GM12878 (cell line): ENCODE results near the gene ZNF75A. TPM values are rescaled to one million over a fixed set of nuclear protein-coding genes. Genes with fewer than 3 reads are reported as not detected.

Experiments
- ATAC-seq: fragments of 200-7000 bp; cut with Tn5 transposase; 3 replicates; pipeline ENCODE4 v1.9.1; 2020; ENCODE audit warnings: mild to moderate bottlenecking, moderate library complexity
- BruUV-seq: library from RNA; stranded (reverse); fragments of 400-500 nt; replicated peaks from 2 replicates; lab custom pipeline; 2021; lab: Mats Ljungman, UMichigan
- CTCF ChIA-PET: fragments of 300-600 bp; sonication (Branson Sonifier 250); formaldehyde crosslinking; extraction: SDS; loops from one replicate; lab custom pipeline; 2021; ENCODE audit warnings: inconsistent platforms; lab: Yijun Ruan, JAX
- POLR2A ChIA-PET: fragments of 350-600 bp; formaldehyde crosslinking; extraction: SDS; loops from one replicate; lab custom pipeline; 2021; ENCODE audit warnings: inconsistent platforms; lab: Charles Lee
- RAD21 ChIA-PET: fragments of 300-600 bp; sonication (Branson Sonifier 250); formaldehyde crosslinking; loops from one replicate; lab custom pipeline; 2023; ENCODE audit warnings: antibody characterized with exemption; ENCODE audit not compliant: unreplicated experiment; lab: Charles Lee
- SMC1A ChIA-PET: fragments of 300-600 bp; sonication (Branson Sonifier 250); formaldehyde crosslinking; loops from one replicate; lab custom pipeline; 2023; ENCODE audit not compliant: unreplicated experiment, uncharacterized antibody; lab: Charles Lee
- DNase-seq: peaks from one replicate; pipeline ENCODE4 v3.0.0-alpha.2; 2011; ENCODE audit warnings: low read depth, low spot score
- FAIRE-seq: peaks from 3 replicates; lab custom pipeline; 2011; peaks lifted over from hg19 to GRCh38; lab: Jason Lieb, UNC
- H2AFZ ChIP-seq: 2 replicates; pipeline ENCODE4 v1.6.0; 2011; ENCODE audit warnings: low read depth, low read length, control low read depth; ENCODE audit not compliant: control insufficient read depth
- H3K27ac ChIP-seq: 2 replicates; pipeline ENCODE4 v1.5.1; 2011; ENCODE audit warnings: control low read depth; ENCODE audit not compliant: control insufficient read depth, insufficient read depth
- H3K27me3 ChIP-seq, 2 experiments: replicated peaks in 1 of 2; 2 replicates each; pipeline versions ENCODE4 v1.6.0 to v1.6.1; 2011; ENCODE audit warnings: low read length in 1 of 2; ENCODE audit not compliant: control insufficient read depth in 2 of 2, insufficient read depth in 2 of 2
- H3K36me3 ChIP-seq, 2 experiments: 2 replicates each; pipeline ENCODE4 v1.5.1; 2011; ENCODE audit warnings: low read length in 1 of 2; ENCODE audit not compliant: control insufficient read depth in 2 of 2, insufficient read depth in 2 of 2
- H3K4me1 ChIP-seq: 2 replicates; pipeline ENCODE4 v1.6.1; 2011; ENCODE audit warnings: mild to moderate bottlenecking, low read length, moderate library complexity, mixed read lengths; ENCODE audit not compliant: control insufficient read depth, insufficient read depth
- H3K4me2 ChIP-seq: 2 replicates; pipeline ENCODE4 v1.6.0; 2011; ENCODE audit warnings: control low read depth; ENCODE audit not compliant: control insufficient read depth, insufficient read depth
- H3K4me3 ChIP-seq: fragments of 200-600 bp; sonication (generic); 2 replicates; pipeline ENCODE4 v1.5.1; 2016
- H3K79me2 ChIP-seq: 2 replicates; pipeline ENCODE4 v1.6.0; 2011; ENCODE audit warnings: low read length; ENCODE audit not compliant: control insufficient read depth, insufficient read depth
- H3K9ac ChIP-seq: 2 replicates; pipeline ENCODE4 v1.8.0; 2011; ENCODE audit warnings: low read length, control low read depth, mixed read lengths; ENCODE audit not compliant: control insufficient read depth, insufficient read depth
- H3K9me3 ChIP-seq: replicated peaks from 3 replicates; pipeline ENCODE4 v1.5.1; 2011; ENCODE audit warnings: mild to moderate bottlenecking, low read length; ENCODE audit not compliant: control insufficient read depth, insufficient read depth
- H4K20me1 ChIP-seq: 2 replicates; pipeline ENCODE4 v1.6.0; 2011; ENCODE audit not compliant: control insufficient read depth, insufficient read depth
- ASH2L ChIP-seq: fragments of 300-600, 200-600 bp; sonication (generic); IDR thresholded peaks from 2 replicates; pipeline ENCODE4 v1.6.1; 2017; ENCODE audit warnings: low read depth, mild to moderate bottlenecking, borderline replicate concordance
- CHD4 ChIP-seq: fragments of 200-600 bp; sonication (generic); IDR thresholded peaks from 2 replicates; pipeline ENCODE4 v1.6.1; 2016; ENCODE audit warnings: mild to moderate bottlenecking
- CREM ChIP-seq: IDR thresholded peaks from 2 replicates; pipeline ENCODE4 v1.6.1; 2014; ENCODE audit warnings: antibody characterized with exemption, low read depth
- EED ChIP-seq: sonication (generic); IDR thresholded peaks from 2 replicates; pipeline ENCODE4 v1.6.1; 2016; ENCODE audit warnings: antibody characterized with exemption, low read depth
- ELK1 ChIP-seq: IDR thresholded peaks from 2 replicates; pipeline ENCODE4 v1.6.1; 2012; ENCODE audit warnings: low read depth, low read length, improper control_type of control experiment
- EP300 ChIP-seq, 2 experiments: fragments of 150-350 bp in 1 of 2; IDR thresholded peaks; 2 replicates each; pipeline ENCODE4 v1.6.1; 2011 to 2012; ENCODE audit warnings: low read depth in 2 of 2, low read length in 2 of 2, borderline replicate concordance in 1 of 2, improper control_type of control experiment in 1 of 2, inconsistent platforms in 1 of 2; ENCODE audit not compliant: control insufficient read depth in 1 of 2
- GATAD2B ChIP-seq: fragments of 450-650 bp; conservative IDR thresholded peaks from 2 replicates; pipeline ENCODE4 v1.6.1; 2017; ENCODE audit warnings: low read depth, mild to moderate bottlenecking, moderate library complexity
- HDGF ChIP-seq: fragments of 450-650 bp; IDR thresholded peaks from 2 replicates; pipeline ENCODE4 v1.6.1; 2016; ENCODE audit warnings: antibody characterized with exemption
- IKZF1 ChIP-seq: fragments of 450-650 bp; conservative IDR thresholded peaks from 2 replicates; pipeline ENCODE4 v1.6.1; 2017; ENCODE audit warnings: antibody characterized with exemption, mild to moderate bottlenecking
- IRF4 ChIP-seq: IDR thresholded peaks from 2 replicates; pipeline ENCODE4 v1.6.1; 2011; ENCODE audit warnings: low read depth, low read length
- MTA2 ChIP-seq: fragments of 450-650 bp; IDR thresholded peaks from 2 replicates; pipeline ENCODE4 v1.6.1; 2016; ENCODE audit warnings: low read depth, mild to moderate bottlenecking, moderate library complexity
- MYB ChIP-seq: fragments of 150-350 bp; IDR thresholded peaks from 2 replicates; pipeline ENCODE4 v1.6.1; 2014; ENCODE audit warnings: mild to moderate bottlenecking, low read depth, low read length, borderline replicate concordance
- MYC ChIP-seq: IDR thresholded peaks from 2 replicates; pipeline ENCODE4 v1.6.1; 2011; ENCODE audit warnings: mild to moderate bottlenecking, low read length, moderate library complexity, inconsistent platforms; ENCODE audit not compliant: insufficient read depth, insufficient replicate concordance, insufficient read length, severe bottlenecking
- NBN ChIP-seq: fragments of 450-650 bp; IDR thresholded peaks from 2 replicates; pipeline ENCODE4 v1.6.1; 2016
- POLR2A ChIP-seq: IDR thresholded peaks from 2 replicates; pipeline ENCODE4 v1.6.1; 2011; ENCODE audit warnings: low read depth, mild to moderate bottlenecking, low read length
- SMARCA5 ChIP-seq: fragments of 450-650 bp; IDR thresholded peaks from 2 replicates; pipeline ENCODE4 v1.6.1; 2017; ENCODE audit warnings: mild to moderate bottlenecking
- SREBF1 ChIP-seq: IDR thresholded peaks from 2 replicates; pipeline ENCODE4 v1.6.1; 2012; ENCODE audit warnings: mild to moderate bottlenecking, low read length
- TAF1 ChIP-seq: IDR thresholded peaks from 2 replicates; pipeline ENCODE4 v1.6.1; 2011; ENCODE audit warnings: mild to moderate bottlenecking, low read depth, low read length, borderline replicate concordance
- ZNF592 ChIP-seq: fragments of 450-650 bp; IDR thresholded peaks from 2 replicates; pipeline ENCODE4 v1.6.1; 2017; ENCODE audit warnings: mild to moderate bottlenecking, moderate library complexity
- WGBS: methylation state at CpG from one replicate; pipeline ENCODE4 v1.1.6; 2016; ENCODE audit warnings: low lambda C conversion rate; ENCODE audit not compliant: insufficient replicate concordance, insufficient coverage; ENCODE audit errors: missing lambda C conversion rate; 5-methylcytosine and 5-hydroxymethylcytosine counted together
- in situ Hi-C: fragments of 300-500 bp; cut with MboI; formaldehyde crosslinking; loops from 9 replicates; pipeline ENCODE4 v1.14.3; 2018; ENCODE audit warnings: mixed read lengths
- intact Hi-C: fragments of 100-400 bp; cut with micrococcal nuclease; formaldehyde crosslinking; loops from one replicate; pipeline ENCODE4 v1.14.2; 2022; ENCODE audit not compliant: unreplicated experiment
- polyA plus RNA-seq, 11 experiments: library from polyadenylated mRNA; depleted of rRNA in 4 of 11; unstranded in 6 of 11; stranded (reverse) in 5 of 11; fragments of >200 nt; fragmentation: Nextera tagmentation in 4 of 11; fragmentation: Illumina TruSeq in 1 of 11; extraction: Ambion mirVana in 4 of 11; extraction: Trizol in 1 of 11; gene quantifications; 1 replicate in 1 of 11; 2 replicates in 10 of 11; pipeline versions ENCODE4 v1.2.1 to v1.2.3, GENCODE V29; 2011 to 2016; ENCODE audit warnings: inconsistent platforms in 2 of 11, missing spikeins in 2 of 11, low read depth in 1 of 11
- total RNA-seq, 4 experiments: library from RNA; depleted of rRNA in 3 of 4; stranded (reverse); fragments of >200 nt in 3 of 4; fragmentation: Illumina TruSeq in 1 of 4; extraction: Trizol in 1 of 4; gene quantifications; 2 replicates each; pipeline versions ENCODE4 v1.2.1 to v1.2.3, GENCODE V29; 2013 to 2021

The ZNF75A gene
- total and polyA plus RNA-seq, 10 of the 15 experiments (the other 5 are each of a cell fraction or from before 2014, with no cell fraction given): 7.4 to 21.2 (median 16.1) TPM

GRCh38 chr16:3282730-3283542 is 22.4 kb upstream of the ZNF75A start, which contains the start of gene ZNF263:
TSS of gene ZNF263 (plus strand) at chr16:3283491. CDS start at chr16:3283819, 328 bp downstream.
- Histone ChIP-seq H3K4me3 (peak within 1 kb of the TSS; percentile 91), H3K27ac (peak within 1 kb of the TSS; percentile 98), H4K20me1 (no peaks in the 10 kb centered on the region), H3K79me2 (peaks cover 32% of the 10 kb centered on the region), H3K27me3 (no peaks in the 10 kb centered on the region), H3K9me3 (peaks cover 23% of the 10 kb centered on the region), H2AFZ (peak within 1 kb of the TSS; percentile 91), H3K36me3 (peaks cover 5 to 15% of the 10 kb centered on the region in 2 experiments; a peak in 3 of 4 replicates), H3K4me2 (peak within 1 kb of the TSS; percentile 99), H3K4me1 (peaks cover 10% of the 10 kb centered on the region; the same call in 1 of the 2 replicates), H3K9ac (peak within 1 kb of the TSS; percentile 95)
- intact Hi-C loops: loop anchor here (1.0 to 10.0 kb wide), 3 partner anchors 19 to 122 kb away; partner anchors contain the start of genes ZNF174 and ZSCAN32
- SMC1A ChIA-PET: interaction anchor here (0.7 to 1.9 kb wide), 7 partner anchors 15 to 178 kb away, joined by 3 to 5 read pairs (median 4); partner anchors contain the start of gene ZNF200
- RAD21 ChIA-PET: interaction anchor here (0.6 to 1.2 kb wide), 5 partner anchors 13 to 161 kb away, joined by 3 to 5 read pairs (median 4); partner anchors contain the start of genes NAA60, ZNF174, ZNF597 and ZSCAN32
- TSS peak; percentile 92 for BruUV-seq
- ATAC-seq (peak; percentile 95), FAIRE-seq (peak; percentile 76), DNase-seq (peak; percentile 88)
- in situ Hi-C loops: no loop called here
- CTCF ChIA-PET: interaction anchor here (0.6 to 1.6 kb wide), 10 partner anchors 14 to 240 kb away, joined by 3 to 4 read pairs (median 4); partner anchors contain the start of genes CLUAP1, ZNF174 and ZSCAN32
- POLR2A ChIA-PET: interaction anchor here (0.5 to 2.1 kb wide), 11 partner anchors 15 to 165 kb away, joined by 3 to 10 read pairs (median 4); partner anchors contain the start of genes NAA60, ZNF174, ZNF200 and ZNF597
- WGBS: under 1% methylated on average over 72 of the region's 72 CpGs
- peak; percentile 59; the same call in 1 of the 2 replicates for TF ChIP-seq TAF1
- TF ChIP-seq SREBF1: no peak; the same call in 1 of the 2 replicates
- TF ChIP-seq EP300 (IDR thresholded peaks at IDR 0.05; ENCODE audit: borderline replicate concordance in 1 of 2, control insufficient read depth in 1 of 2, low read depth in 2 of 2, low read length in 2 of 2): no peak; a peak in 1 of 4 replicates
- peak; percentile 75 for TF ChIP-seq SMARCA5
- peak; percentile 99 for TF ChIP-seq CREM
- TF ChIP-seq ZNF592: 0 out of 2 replicates have a peak, but pooled peaks have one; percentile 21
- TF ChIP-seq ASH2L: 0 out of 2 replicates have a peak, but pooled peaks have one; percentile 13
- TF ChIP-seq ELK1: peak; percentile 73
- TF ChIP-seq HDGF: peak; percentile 69
- no peak for TF ChIP-seq IRF4
- TF ChIP-seq POLR2A: peak; percentile 71
- peak; percentile 68 for TF ChIP-seq EED
- no peak for TF ChIP-seq MYB
- TF ChIP-seq IKZF1: peak; percentile 95
- peak; percentile 31; the same call in 1 of the 2 replicates for TF ChIP-seq MTA2
- no peak for TF ChIP-seq CHD4
- TF ChIP-seq NBN: peak; percentile 91; the same call in 1 of the 2 replicates
- peak; percentile 64 for TF ChIP-seq GATAD2B
- TF ChIP-seq MYC: peak; percentile 87
